NCI-H345 treated with DMSO at 0.1 percent for 48 hours (cell line): ENCODE results near the gene SPON2.
"Not testable (repeated sequence)": the region's sequence is repeated elsewhere in the genome, so short reads cannot be mapped to it uniquely, and the experiment has no call there.

Experiments used
- DNase-seq: peaks from one replicate; lab custom pipeline; 2025; ENCODE audit not compliant: unreplicated experiment; lab: John Stamatoyannopoulos, UW

SPON2 gene

DNA sequence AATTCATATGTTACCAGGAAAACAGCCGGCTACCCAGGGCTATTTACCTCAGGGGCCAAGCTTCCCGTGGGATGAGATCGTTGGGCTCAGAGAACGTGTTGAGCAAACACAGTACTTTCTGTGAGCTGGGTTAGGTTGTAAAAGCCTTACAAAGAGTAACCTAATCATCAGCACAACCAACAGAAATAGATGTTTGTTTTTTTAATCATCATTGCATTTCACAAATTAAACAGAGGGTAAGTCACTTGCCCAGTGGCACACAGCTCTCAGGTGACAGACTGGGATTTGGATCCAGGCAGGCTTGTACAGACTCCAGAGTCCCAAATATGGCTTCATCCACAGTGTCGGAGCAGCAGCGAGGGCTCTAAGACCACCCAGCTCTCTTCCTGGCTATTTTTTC lies 20.1 kb downstream of the SPON2 start:
- DNase-seq, result no peak

DNA sequence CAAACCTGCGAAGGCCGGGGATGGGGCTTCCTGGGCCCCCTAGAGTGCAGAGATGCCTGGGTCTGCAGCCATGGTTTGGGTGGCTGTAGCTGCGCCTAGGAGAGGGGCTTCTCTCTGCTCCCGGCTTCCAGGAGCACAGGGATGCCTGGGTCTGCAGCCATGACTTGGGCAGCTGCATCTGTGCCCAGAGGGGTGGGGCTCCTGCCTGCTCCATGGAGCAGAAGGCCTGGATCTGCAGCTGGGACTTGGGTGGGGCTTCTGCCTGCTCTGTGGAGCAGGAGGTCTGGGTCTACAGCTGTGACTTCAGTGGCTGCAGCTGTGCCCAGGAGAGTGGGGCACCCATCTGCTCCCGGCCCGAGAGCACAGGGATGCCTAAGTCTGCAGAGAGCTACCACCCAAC lies 20.8 kb downstream of the SPON2 start:
- no peak for DNase-seq

DNA sequence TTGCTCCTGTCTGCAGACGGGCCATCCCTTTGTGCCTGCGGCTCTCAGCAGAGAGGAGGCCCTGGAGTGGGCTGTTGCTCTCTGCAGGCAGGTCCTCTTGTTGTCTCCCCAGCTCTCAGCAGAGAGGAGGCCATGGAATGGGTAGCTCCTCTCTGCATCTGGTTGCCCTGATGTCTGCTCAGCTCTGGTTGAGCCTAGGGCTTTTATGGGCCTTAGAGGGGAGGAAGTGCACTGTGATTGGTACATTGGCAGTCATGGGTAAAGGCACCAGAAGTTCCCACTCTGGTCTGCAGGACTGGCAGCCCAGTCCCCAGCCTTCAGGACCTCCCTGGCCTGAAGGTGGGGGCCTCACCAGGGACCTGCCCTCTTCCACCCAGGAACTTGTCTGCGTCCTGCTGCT lies 21.5 kb downstream of the SPON2 start:
- DNase-seq, result no peak

DNA sequence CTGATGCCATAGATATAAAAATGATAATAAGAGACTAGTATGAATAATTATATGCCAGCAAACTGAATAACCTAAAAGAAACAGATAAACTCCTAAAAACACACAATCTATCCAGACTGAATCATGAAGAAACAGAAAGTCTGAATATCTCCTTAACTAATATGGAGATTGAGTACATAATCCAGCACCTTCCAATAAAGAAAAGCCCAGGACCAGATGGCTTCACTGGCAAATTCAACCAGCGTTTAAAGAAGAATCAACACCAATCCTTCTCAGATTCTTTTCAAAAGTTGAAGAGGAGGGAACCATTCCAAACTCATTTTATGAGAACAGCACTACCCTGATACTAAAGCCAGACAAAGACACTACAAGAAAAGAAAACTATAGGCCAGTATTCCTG lies 32.5 kb downstream of the SPON2 start:
- DNase-seq, result no peak

DNA sequence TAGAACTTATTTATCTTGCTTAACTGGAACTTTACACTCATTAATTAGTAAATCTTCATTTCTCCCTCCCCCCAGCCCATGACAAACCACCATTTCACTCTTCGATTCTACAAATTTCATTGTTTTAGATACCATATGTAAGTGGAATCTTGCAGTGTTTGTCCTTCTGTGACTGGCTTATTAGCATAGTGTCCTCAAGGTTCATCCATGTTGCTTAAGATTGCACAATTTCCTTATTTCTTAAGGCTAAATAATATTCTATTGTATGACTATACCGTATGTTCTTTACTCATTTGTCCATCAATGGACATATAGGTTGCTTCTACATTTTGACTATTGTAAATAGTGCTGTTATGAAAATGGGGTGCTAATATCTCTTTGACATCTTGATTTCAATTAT lies 34.5 kb downstream of the SPON2 start:
- DNase-seq, result no peak

DNA sequence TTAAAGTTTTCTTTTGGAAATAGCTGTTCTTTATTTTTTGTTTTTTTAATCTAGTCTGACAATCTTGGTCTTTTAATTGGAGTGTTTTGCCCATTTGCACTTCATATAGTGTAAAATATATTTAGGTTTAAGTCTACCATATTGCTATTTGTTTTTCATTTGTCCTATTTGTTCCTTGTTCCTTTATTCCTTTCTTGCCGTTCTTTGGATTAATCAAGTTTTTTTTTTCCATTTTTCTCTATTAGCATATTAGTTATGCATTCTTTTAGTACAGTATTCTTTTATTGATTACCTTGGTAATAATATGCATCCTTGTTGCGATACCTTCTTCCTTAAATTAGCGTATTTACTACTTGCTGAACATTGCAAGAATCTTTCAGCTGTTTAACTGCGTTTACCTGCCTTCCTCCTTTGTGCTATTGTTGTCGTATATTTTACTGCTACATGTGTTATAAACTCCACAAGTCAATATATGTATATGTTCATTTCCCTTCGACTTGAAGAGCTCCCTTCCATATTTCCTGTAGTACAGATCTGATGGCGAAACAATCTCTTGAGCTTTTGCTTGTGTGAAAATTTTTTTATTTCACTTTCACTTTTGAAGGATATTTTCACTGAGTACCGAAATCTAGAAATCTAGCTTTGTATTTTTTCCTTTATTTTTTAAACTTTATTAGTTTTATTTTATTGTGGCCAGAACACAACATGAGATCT lies 35.2 kb downstream of the SPON2 start:
- no peak for DNase-seq

DNA sequence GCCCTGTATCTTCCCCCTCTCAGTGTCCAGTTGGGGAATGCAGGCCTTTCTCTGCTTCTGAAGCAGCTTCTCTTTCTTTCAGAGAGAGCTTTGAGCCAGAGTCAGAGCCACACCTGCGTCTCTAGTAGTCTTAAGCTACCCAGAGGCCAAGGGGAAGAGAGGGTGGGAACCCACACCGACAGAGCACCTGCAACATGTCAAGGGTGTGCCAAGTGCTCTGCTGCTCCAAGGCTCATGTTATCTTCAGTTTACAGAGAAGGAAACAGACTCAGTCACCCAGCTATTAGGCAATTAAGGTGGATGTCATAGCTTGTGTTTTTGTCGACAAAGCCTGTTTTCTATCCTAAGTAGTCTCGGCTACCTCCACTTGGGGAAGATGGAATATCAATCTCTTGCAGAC lies 36.3 kb downstream of the SPON2 start:
- no peak for DNase-seq

DNA sequence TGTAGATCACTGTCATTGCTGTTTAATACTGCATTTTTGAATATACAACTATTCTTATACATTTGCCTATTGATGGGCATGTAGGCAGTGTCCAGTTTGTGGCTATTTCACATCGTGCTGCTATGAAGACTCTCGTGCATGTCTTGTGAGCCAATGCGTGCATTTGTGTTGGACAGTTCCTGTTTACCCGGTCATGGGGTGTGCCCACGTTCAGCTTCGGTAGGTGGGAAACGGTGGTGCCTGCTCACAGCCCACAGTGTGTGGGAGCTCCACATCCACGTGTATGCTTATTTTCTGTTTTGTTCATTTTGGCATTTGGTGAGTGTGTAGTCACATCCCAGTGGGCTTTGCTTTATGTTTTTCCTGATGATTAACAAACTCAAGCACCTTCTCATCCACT lies 39.4 kb downstream of the SPON2 start:
- no peak for DNase-seq

DNA sequence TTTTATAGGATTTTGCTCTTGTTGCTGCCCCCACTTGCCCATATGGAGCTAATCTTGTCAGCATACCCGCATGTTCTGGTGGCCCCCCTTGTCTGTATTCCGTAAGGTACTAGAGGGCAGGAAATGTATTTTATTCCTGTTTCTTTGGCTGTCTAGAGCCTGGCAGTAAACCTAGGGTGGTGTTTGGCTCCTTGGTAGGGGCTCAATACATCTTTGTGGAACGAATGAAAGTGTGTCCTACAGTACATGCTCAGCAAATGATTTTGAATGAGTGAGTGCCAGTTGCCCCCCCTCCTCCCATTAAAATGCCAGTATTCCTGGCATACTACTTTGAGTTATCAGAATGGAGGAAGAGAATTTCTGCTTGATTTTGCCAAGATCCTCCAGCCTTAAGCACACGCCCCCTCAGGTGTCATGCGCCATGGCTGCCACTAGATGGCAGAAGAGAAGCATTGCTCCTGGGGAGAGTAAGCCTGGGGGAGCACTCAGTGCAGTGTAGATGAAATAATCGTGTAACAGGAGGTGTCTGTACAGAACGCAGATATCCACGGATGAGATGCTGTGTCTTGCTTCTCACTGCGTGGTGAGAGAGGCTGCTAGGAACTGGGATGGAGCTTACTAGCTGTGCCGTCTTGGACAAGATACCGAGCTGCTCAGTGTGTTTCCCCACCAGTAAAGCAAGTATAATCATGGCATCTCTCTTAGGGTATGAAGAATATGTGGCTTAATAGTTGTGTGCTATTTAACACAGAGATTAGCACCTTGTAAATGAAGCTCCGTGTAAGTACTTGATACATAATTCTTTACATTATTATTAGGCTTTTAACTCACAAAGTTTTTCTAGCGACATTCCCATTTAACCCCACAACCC lies 41.8 kb downstream of the SPON2 start:
- peak; percentile 3 for DNase-seq

DNA sequence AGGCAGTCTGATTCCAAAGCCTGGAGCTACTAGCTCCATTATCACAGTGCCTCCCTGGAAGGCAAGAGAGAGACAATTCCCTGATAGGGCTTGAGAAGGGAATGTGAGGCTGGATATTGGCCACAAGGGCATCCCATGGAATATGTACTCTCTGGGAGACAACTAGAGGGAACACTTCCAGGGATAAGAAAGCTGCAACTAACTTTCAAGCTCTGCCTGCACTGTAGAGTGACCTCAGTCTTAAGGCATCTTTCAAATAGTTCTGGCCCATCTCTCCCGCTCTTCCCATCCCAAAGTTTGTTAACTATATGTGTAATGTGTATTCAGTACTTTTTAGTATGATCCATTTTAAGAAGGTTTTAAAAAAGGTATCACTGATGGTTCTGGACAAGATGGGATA lies 45.9 kb downstream of the SPON2 start:
- DNase-seq, result no peak

DNA sequence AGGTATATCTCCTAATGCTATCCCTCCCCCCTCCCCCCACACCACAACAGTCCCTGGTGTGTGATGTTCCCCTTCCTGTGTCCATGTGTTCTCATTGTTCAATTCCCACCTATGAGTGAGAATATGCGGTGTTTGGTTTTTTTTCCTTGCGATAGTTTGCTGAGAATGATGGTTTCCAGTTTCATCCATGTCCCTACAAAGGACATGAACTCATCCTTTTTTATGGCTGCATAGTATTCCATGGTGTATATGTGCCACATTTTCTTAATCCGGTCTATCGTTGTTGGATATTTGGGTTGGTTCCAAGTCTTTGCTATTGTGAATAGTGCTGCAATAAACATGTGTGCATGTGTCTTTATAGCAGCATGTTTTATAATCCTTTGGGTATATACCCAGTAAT lies 46.9 kb downstream of the SPON2 start:
- DNase-seq, result not testable (repeated sequence)

DNA sequence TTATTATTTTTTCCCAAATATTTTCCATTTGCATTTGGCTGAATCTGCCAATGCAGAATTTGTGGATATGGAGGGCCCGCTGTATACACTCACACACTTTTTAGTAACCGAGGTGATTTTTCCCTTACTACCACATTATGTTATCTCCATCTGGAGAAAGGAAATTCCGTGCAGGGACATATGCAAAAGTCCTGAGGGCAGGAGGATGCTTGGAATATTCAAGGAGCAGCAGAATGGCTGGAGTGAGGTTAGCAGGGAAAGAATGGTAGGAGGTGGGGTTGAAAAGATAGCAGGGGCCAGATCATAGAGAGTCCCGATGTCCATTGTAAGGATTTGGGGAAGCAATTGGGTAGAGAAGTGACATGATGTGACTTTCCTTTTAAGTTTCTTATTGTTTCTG lies 47.6 kb downstream of the SPON2 start:
- no peak for DNase-seq

DNA sequence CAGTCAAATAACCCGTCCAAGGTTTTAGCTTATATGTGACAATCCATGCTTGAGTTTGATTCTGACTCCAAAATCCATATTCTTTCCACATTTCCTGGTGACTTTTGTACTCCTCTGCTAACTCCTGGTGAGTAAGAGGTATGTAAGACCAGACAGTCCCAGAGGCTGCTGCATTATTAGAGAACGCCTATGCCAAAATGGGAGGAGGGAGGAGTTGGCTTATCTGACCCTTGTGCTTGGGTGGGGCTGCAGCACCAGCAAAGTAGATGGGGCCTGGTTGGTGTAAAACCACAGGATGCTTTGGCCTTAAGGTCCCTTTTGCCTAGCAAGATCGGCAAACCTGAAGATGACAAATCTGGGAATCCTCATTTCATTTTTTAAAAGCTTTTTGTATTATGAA lies 49.9 kb downstream of the SPON2 start:
- no peak for DNase-seq
